Measurements from ENCODE around the gene TRAPPC14.
"Not testable (repeated sequence)": the region's sequence is repeated elsewhere in the genome, so short reads cannot be mapped to it uniquely, and the experiment has no call there.

The TRAPPC14 gene

DNA sequence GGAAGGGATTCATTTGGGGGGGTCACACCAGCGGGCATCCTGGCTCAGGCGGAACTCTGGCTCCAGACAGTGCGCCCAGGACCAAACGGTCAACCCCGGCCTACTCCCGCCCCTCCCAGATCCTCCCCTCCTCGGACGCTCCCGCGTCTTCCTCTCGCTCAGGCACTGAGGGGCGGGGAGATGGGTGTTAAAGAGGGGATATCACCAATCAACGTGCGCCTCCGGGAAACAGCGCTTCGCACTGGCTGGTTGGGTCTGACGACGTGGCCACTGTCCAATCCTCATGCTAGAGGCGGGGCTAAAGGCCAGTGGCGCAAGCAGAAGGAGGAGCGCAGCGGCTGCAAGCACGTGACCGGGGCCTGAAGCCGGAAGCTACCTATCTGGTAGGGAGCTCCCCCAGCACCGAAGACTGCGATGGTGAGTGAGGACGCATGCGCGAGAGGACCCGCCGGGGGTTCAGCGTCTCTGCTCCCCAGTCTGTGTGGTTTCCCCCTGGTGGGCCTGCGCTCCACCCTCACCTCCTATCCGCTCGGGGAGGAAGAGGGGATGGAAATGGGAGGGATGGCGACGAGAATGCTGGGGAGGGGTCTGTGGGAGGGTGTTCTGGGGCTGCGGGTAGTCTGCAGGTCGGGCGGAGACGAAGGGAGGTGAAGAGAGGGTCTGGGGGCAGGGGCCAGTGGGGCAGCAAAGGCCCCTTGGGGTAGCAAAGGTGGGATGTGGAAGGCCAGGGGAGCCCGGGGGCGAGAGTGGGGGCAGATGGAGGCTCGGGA is 9.8 kb downstream of the TRAPPC14 start, which contains the start of gene LAMTOR4:
LAMTOR4 (plus strand) TSS at position 360 of the 770 bp plus-strand sequence; CDS start at position 415, 55 bp downstream.
- TF ChIP-seq, protein P1, sequence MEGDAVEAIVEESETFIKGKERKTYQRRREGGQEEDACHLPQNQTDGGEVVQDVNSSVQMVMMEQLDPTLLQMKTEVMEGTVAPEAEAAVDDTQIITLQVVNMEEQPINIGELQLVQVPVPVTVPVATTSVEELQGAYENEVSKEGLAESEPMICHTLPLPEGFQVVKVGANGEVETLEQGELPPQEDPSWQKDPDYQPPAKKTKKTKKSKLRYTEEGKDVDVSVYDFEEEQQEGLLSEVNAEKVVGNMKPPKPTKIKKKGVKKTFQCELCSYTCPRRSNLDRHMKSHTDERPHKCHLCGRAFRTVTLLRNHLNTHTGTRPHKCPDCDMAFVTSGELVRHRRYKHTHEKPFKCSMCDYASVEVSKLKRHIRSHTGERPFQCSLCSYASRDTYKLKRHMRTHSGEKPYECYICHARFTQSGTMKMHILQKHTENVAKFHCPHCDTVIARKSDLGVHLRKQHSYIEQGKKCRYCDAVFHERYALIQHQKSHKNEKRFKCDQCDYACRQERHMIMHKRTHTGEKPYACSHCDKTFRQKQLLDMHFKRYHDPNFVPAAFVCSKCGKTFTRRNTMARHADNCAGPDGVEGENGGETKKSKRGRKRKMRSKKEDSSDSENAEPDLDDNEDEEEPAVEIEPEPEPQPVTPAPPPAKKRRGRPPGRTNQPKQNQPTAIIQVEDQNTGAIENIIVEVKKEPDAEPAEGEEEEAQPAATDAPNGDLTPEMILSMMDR (conservative IDR thresholded peaks at IDR 0.05; ENCODE audit: control insufficient read depth, insufficient read depth, low read depth, low read length) = no peak
- H3K4me3 ChIP-seq (ENCODE audit: control insufficient read depth, low read depth, low read length) = peak within 1 kb of the TSS; percentile 97
- DNase-seq (ENCODE audit: low read depth) = peak; percentile 98

DNA sequence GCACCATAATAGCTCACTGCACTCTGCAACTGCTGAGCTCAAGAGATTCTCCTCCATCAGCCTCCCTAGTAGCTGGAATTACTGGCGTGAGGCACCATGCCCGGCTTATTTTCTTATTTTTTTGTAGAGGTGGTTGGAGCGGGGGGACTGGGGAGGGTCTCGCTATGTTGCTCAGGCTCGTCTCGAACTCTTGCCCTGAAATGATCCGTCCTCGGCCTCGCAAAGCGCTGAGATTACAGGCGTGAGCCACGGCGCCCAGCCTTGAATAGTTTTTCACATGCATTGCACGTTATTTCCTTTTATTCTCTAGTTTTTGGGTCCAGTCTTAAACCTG is 10.3 kb downstream of the TRAPPC14 start:
- TF ChIP-seq, protein P1 (conservative IDR thresholded peaks at IDR 0.05; ENCODE audit: control insufficient read depth, insufficient read depth, low read depth, low read length) = no peak
- peak overlapping the region; percentile 97 for H3K4me3 ChIP-seq (ENCODE audit: control insufficient read depth, low read depth, low read length)
- DNase-seq (ENCODE audit: low read depth) = no peak

DNA sequence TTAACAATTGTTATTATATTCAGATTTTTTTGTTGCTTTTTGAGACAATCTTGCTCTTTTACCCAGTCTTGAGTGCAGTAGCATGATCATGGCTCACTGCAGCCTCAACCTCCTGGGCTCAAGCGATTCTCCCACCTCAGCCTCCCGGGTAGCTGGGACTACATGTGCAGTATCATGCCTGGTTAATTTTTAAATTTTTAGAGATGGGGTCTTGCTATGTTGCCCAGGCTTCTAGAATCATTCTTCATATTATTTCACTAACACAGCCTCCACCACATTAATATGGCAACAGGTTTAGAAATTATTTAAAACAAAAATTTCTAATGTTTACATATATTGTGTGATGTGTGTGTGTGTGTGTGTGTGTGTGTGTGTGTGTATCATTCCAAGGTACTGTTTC is 11.2 kb downstream of the TRAPPC14 start:
- TF ChIP-seq, protein P1 (conservative IDR thresholded peaks at IDR 0.05; ENCODE audit: control insufficient read depth, insufficient read depth, low read depth, low read length) = no peak

DNA sequence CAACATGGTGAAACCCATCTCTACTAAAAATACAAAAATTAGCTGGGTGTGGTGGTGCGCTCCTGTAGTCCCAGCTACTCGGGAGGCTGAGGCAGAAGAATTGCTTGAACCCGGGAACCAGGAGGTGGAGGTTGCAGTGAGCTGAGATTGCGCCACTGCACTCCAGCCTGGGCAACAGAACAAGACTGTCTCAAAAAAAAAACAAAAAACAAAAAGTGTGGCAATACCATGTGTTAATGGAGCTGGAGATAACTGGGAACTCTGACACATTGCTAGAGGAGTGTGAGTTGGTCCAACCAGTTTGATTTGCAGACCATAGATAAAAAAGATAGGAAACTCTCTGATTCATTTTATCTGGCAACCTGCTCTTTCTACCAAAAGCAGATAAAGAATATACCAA is 12.2 kb downstream of the TRAPPC14 start:
- peak; percentile 68 for DNase-seq (ENCODE audit: low read depth)

More for the DNA sequence above, 11.2 kb downstream of the TRAPPC14 start:
- no peak for DNase-seq (ENCODE audit: low read depth)
- H3K4me3 ChIP-seq (ENCODE audit: control insufficient read depth, low read depth, low read length) = no peak overlapping the region

DNA sequence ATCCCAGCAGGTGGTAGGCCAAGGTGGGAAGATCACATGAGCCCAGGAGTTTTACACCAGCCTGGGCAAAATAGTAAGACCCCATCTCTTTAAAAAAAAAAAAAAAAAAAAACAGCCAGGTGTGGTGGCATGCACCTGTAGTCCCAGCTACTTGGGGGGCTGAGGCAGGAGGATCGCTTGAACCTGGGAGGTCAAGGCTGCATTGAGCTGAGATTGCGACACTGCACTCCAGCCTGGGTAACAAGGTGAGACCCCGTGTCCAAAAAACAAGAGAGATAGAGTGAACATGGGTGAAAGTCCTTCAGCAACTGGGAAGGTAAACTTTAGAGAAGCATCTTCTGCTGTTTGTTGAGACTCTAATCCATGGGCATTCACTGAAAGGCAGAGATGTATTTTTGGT is 16.1 kb downstream of the TRAPPC14 start:
- no peak for DNase-seq (ENCODE audit: low read depth)
- H3K4me3 ChIP-seq (ENCODE audit: control insufficient read depth, low read depth, low read length) = no peak overlapping the region
- TF ChIP-seq, protein P1 (conservative IDR thresholded peaks at IDR 0.05; ENCODE audit: control insufficient read depth, insufficient read depth, low read depth, low read length) = no peak

More for the DNA sequence above, 12.2 kb downstream of the TRAPPC14 start:
- not testable (repeated sequence) for H3K4me3 ChIP-seq (ENCODE audit: control insufficient read depth, low read depth, low read length)

DNA sequence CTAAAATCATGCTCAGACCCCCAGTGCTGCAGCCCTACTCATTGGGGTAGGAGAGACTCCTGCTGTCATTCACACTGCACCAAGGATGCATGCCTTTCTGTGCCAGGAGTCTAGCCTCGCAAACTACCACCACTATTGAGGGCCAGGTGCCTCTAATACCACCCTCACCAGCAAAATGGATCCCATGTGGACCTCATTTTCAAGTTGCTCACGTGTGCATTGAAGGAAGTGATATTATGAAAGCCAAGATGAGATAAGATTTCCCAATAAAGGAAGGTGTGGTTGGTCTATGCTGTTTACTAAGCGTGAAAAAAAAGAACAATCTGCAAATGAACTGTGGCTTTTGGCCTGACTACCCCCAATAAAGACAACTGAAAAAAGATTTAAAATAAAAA is 17.0 kb downstream of the TRAPPC14 start:
- DNase-seq (ENCODE audit: low read depth) = no peak
- no peak overlapping the region for H3K4me3 ChIP-seq (ENCODE audit: control insufficient read depth, low read depth, low read length)
- TF ChIP-seq, protein P1 (conservative IDR thresholded peaks at IDR 0.05; ENCODE audit: control insufficient read depth, insufficient read depth, low read depth, low read length) = no peak

DNA sequence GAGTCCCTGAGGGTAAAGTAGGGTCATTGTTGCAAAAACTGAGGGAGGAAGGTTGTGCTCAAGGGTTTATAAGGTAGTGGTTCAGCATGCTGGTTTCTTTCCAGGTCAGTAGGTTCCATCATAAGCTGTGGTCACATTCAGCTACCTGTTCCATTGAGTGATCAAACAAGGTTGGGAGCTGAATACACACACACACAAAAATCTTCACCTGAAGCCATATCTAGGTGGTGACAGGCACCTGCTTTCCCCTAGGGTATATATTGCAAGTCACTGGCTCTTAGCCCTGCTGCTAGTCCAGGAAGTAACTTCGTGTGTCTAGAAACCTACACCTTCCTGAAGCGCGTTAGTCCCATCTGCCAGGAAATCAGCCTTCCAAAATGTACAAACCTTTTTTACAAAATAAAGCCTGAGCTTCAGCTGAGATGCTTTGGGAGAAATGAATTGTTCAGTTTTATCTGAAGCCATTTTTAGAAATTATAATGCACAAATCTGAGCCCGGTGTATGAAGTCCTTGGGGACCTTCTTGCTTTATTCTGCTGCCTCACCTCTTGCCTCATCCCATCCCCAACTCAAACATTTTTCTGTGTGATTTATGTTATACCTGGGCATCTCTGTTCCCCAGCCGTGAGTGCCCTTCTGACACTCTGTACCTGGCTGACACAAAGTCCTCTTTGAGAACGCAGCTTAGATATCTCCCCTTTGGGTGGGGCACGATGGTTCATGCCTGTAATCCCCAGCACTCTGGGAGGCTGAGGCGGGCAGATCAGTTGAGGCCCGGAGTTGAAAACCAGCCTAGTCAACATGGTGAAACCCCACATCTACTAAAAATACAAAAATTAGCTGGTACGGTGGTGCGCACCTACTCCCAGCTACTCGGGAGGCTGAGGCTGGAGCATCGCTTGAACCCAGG is 20.4 kb downstream of the TRAPPC14 start:
- TF ChIP-seq, protein P1 (conservative IDR thresholded peaks at IDR 0.05; ENCODE audit: control insufficient read depth, insufficient read depth, low read depth, low read length) = no peak
- H3K4me3 ChIP-seq (ENCODE audit: control insufficient read depth, low read depth, low read length) = no peak overlapping the region
- DNase-seq (ENCODE audit: low read depth) = no peak

Measured in fibroblast of mammary gland (primary cell).